GM21576 (cell line): ENCODE data around the gene ABCA4.

ENCODE experiments used
- ATAC-seq: cut with Tn5 transposase; IDR thresholded peaks from one replicate; pipeline ENCODE4 v1.9.1; 2021; ENCODE audit warnings: mild to moderate bottlenecking, moderate library complexity; ENCODE audit not compliant: unreplicated experiment

Gene ABCA4

DNA sequence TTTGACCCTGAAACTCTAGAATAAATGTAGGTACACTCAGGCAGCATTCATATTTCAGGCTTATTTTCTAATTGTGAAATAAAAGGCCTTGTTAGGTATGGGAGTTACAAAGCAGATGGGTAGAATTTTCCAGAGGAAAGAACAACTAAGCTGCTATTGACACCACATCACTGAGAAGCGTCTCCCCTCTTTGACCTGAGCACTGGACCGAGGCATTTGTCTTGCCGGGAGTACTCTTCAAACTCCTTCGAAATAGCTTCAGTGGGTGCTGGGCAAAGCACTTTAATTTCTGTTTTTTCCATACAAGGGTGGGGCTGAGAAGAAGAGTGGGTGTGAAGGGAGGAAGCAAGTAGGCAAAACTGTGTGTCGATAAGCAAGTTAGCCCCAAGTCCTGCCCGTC is 36.4 kb downstream of the ABCA4 start:
- no peak for ATAC-seq

DNA sequence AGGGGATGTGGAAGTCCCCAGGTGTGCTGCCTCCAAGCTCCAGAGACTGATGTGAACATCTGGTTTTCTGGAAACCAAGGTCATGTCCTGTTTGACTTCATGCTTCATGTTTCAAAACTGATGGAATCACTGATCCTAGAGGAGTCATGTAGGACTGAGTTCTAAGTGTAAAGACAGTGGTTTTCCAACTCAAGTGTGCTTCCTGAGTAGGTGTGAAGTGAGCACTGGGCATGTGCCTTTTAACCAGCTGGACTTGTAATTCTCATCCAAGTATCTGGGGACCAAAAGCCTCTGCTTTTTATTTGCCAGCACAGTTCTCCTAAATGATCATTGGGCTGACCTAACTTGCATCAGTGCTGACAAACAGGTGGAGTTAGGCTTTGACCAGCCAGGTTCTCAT is 36.9 kb downstream of the ABCA4 start:
- no peak for ATAC-seq

DNA sequence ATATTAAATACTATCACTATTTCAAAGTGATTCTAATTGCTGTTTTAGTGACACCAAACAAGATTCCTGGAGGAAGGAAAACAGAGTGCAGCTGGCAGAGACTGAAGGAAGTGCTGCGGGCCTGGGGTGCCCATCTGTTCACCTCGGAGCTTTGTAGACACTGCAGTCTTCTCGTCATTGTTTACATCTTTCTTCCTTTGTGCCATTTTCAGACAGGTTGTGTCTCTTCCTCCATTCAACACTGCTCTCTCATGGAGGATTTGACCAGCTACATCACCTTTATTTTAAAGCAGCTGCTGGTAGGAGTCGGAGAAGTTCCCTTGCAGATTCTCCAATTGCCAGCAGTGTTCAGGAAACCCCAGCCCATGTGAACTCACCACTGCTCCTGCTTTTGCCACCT is 37.3 kb downstream of the ABCA4 start:
- no peak for ATAC-seq

DNA sequence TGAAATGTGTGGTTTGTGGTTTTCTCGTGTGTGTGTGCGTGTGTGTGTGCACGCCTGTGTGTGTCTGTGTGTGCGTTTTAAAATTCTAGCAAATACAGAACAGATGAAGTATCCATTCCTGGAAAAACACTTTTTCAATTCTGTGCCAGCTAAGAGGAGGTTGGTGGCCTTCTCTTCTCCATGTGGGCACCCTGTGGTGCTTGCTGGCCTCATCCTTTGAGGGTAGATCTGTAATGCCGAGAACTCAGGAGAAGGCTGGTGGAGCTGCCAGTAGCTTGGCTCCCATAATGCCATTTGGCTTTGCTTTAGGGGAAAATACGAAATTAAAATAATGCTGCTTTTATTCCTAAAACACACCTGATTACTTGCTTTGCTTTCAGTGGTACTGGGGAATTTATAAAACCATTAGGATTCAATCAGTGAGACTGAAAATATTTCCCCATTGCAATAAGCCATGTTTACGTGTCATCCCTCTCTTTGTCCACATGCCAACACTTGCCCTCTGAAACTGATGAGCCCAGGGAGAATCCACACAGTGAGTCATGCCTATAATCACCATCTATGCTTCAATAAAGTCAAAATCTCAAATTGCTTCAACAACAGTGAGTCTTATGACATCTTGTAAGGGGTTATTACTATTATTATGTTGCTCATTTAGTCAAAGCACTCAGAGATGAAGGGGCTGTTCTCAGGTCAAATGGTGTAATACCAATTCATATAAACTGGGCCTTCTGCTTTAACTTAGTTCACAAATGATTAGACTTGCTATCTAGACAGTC is 39.2 kb downstream of the ABCA4 start:
- no peak for ATAC-seq

DNA sequence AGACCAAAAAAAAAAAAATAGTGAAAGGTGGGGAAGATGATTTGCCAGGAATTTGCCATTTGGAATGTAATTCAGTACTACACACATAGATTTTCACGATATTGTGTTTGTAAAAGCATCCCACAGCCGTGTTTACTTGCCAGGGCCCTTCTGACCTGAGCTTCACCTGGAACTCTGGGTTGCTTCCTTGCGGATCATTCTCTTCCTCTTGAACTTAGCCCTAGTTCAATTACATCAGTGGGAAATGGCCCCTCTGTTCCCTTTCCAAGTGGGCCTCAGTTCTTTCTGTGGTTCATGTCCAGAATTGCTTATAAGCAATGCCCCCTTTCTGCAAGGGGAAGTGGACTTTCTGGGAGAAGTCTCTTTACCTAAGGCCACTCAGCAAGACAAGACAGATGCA is 41.0 kb downstream of the ABCA4 start:
- ATAC-seq: no peak

DNA sequence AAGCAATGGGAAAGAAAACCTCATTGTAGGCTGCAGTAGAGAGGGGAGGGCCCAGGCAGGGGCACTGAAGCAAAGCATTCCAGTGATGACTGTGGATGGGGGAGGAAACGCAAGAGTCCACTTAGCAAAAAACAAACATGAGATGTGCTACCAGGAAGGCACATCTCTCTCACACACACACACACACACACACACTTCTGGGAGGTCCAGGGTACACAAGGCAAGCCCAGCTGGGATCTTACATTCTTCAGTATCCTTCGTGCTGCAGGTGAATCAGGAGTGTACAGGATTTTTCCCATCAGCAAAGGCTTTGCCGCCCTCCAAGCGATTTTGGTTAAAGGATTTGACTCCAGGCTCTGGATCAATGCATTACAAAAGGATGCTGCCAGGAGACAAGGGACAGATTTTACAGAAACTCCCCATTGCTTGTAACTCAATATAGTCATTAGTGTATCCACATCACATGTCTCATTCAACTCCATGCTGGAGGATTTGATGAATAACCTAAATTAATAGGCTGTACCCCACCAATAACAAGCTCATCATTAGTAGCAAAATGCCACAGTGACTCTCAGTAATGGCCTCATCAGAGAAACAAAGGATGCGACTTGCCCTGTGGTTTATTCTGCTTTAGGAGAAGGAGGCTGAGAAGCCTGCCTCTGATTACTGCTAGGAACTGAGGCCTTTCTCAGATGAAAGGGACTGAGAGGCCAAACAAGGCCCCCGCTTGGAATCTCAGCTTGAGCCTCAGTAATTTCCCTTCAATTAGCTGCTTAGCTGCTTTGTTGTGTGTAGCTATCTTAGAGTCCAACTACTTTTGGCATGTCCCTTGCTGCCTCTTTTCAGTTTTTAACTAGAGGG is 41.6 kb downstream of the ABCA4 start:
- no peak for ATAC-seq

DNA sequence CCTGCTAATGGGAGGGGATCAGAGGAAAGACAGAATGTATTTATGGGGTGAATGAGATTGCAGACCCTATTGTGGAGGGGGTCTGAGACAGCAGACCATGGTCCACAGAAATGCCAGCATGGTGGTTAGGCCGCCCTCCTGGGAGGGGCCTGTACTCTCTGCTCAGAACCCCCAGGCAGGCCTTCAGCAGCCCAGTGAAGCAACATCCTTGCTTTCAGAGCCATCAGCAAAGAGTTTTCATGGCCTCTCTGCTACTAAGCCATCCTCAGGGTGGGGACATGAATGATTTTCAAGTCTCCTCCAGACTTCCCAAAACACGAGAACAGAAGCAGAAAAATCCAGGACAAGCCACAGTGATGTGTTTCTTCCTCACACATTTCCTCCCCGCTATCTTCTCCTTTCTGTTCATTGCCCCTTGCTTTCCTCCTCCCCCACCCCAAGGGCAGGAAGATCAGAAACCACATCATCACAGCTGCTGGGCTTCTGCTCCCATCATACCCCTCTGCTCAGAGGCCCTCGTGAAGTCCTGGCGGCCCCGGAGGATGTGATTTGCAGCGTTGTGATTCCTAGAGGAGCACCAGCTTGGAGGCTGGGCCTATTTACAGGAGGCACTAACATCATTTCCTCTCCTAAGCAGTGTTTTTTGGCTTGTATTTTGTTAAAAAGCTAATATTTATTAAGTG is 48.0 kb downstream of the ABCA4 start:
- no peak for ATAC-seq

DNA sequence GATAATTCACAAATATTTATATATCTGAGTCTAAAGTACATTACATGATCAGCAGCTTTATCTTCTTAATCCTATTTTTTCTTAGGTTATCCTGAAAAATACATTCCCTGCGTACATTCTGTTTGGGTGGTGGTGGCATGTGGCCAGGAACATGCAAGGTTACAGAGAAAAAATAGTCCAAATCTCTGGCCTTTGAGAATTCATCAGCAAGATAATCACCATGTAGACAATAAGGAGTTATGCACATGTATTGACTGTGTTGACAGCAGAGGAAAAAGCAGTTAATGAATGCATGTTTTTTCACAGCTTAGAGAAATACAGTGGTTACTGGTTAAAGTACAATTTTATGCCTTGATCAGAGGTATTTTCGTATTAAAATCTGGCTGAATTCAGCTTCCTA is 49.0 kb downstream of the ABCA4 start:
- no peak for ATAC-seq

DNA sequence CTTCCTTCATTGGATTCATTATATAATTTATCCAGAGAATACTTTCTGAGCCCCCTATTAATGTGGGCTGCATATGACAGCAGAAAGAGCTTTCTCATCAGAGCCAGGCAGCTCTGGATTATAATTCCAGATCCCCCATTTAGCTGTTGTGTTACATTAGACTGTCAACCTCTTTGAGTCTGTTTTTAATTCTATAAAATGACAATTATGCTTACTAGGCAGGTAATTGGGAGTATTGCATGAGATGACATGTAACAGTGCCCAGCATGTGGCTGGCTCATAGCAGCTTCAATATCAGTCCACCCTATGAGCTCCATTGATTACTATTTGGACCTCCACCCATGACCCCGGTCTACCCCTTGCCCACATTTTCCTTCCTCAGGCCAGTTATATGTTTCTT is 49.6 kb downstream of the ABCA4 start:
- no peak for ATAC-seq

DNA sequence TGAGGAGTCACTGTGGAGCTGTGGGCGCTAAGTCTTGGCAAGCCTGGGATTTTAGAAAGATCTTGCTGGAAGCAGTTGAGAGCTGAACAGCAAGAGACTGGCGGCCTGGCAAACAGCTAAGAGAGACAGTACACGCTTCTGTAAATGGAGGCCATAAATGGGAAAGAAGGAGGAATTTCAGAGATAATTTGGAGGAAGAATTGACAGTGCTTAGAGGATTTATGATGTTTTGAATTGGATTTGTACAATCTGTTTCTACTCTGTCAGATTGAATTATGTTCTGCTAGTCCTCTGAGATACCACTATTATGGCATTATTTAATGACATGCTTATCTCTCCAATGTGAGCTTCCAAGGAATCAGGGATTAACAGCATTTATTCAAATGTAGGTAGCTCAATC is 50.1 kb downstream of the ABCA4 start:
- no peak for ATAC-seq

DNA sequence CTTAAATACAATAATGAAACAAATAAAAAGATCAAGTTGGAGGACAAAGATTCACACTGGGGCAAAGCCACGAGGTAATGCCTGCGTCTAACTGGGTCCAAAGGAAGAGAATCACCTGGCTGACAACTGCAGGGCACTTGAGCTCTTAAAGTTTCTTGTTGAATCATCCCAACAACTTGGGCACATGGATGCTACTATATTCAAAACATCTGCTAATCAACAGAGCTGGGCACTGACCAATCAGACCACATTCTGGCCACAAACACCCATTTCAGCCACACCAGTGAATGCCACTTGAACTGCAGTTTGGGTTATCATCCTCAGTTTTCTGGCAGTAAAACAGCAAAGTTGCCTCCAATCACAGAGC is 51.0 kb downstream of the ABCA4 start:
- no peak for ATAC-seq

DNA sequence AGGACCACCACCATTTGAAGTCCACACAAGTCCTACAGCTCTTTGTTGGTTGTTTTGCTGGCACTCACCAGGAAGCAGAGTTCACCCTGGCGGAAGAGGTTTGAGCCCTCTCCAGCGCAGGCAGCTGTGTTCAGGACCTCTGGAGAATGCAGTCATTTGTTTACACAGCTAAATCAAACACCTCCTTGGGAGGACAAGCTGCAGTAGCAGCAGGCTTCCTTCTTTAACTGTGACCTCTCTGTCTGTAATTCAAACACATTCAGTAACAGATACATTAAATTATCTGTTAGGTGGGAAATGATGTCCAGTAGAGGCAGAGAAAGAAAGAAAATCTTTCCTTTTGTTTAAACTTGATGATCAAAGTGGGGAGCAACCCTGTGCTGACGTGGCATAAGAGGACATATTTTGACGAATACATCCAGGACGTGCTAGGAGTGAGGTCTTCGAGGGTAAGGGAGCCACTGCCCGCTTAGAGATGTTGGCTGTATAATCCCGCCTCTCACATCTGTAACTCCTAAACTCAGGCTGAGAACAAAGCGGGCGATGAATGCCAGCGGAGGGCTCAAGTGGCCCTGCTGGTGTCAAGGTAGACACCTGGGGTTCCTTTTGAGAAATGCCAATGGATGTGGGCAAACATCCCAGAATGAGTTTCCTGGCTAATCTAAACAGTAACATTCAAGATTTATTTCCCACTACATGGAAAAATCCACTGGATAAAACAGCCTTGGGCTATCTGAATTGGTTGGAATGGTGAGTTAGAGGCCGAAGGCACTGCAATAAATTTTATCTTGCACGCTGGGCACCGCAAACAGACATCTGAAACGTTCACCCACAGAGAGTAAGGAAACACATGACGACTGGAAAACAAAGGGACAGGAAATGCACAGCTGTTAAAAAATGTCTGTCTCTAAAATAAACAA is 51.7 kb downstream of the ABCA4 start:
- ATAC-seq: no peak

DNA sequence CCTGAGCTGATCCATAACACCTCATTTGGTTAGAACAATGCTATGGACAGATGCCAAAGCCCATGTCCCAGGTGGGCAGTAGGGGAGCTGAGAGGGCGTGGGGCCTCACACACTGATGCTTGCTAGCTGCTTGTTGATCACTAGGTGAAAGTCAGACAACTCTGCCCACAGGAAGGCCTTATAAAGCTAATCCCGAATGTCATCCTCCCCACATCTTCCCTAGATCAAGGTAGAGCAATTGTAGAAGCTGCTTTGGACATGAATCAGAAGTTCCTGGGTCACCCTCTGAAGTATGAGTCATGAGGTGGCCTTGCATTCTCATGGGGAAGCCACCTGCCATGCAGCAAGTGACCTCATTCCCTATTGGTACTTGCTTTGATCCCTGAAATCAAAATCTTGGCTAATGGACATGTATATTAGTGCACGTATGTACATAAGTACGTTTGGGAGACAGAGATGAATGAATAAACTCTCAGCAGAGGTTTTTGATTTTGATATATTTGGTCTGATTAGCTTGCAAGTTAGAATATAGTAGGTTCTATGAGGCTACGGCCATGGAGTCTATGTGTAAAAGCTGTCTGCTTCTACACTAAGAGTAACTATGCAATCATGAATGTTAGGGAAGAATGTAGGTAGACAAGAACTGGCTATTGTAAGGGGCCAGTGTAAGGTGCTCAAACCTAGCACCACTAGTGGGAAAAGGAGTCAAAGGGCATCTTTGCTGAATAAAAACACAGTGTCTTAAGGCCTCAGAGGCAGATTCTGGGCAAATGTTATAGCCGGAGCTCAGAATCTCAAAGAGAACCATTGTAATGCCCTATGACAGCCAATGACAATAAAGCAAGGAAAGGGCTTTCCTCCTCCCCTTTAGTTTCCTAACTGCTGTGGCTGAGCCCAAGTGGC is 52.6 kb downstream of the ABCA4 start:
- no peak for ATAC-seq

DNA sequence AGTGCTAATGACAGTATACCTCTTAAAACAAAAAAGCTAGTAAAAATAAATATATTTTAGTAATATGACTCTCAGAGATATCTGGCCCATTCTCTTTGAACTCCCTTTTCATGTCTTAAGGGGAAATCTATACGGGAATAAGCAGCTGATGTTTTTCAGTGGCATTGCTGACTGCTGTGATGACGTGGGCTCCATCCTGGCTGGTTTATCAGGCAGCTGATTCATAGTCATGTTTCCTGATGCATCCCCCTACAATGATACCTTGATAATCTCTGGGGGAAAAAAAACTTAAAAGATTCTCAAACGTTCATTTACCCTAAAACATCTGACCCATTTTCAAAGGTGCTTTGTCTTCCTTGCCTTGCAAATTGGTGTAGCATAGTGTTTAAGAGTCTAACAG is 53.8 kb downstream of the ABCA4 start:
- no peak for ATAC-seq

DNA sequence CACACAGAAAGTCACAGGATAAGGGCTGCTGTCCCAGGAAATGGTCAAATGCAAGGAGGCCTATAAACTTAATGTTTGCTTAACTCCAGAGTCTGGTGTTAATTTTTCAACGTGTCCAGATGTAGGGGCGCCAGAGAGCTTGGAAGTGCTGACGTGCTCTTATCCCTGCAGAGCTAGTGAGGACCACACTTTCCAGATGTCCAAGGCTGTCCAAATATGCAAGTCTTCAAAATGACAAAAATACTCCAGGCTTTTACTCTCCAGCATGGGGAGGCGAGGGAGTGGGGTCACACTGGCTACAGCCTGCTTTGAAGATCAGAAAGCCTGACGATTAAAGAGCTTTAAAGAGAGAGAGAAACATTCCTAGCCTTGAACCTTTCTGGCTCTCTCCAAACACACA is 57.6 kb downstream of the ABCA4 start:
- no peak for ATAC-seq

DNA sequence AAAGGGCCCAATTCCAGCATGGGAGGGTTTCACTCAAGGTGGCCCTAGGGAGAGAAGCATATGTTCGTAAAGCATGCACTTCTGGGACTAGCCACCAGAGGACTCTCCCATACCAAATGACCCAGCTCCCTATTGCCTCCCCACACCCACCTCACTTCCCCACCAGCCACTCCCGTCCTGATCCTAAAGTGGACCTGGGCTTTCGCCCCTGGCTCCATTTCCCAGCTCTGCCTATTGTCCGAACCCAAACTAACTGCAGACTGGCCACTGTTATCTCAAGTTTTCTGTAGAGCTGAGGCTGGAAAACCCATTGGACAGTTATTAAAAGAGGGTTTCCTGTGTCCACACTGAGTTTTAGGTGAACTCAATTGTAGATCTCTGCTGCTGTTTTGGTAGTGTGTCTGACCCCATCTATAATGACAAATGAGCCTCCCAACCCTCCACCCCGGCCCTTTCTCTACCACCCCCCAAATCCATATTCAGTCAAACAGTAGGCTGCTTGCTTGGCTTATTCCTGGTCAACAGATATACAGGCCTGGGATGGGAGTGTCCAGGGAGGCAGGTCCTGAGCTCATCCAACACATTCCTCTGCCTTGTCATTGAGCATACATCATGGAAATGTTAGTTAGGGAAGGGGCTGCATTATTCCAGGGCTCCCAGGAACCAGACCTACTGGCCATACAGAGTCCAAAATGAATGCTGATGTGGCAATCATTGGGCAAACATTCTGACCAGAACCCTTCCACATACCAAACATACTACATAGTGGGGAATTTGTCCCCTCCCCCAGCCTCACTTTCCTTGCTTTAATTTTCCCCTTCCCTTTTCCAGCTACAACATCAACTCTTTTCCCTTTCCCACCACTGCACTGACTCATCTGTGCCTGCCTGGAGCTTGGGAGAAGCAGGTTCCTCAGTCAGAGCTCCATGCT is 59.2 kb downstream of the ABCA4 start:
- peak; percentile 76 for ATAC-seq

DNA sequence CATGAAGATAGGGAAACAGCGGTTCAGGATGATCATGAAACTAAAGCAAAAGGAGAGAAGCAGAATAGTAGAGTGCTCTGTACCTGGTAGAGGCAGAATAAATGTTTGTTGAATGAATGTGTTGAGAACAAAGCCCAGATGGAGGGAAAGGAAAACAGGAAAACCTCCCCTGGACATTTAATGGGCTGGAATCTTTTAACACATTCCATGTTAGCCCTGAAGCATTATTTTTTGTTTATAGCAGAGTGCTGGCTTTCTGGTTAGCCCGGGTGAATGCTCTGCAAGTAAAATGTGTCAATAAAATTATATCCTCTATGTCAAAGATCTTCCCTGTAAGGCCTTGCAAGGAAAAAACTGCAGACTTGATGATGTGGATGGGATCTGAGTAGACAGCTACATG is 60.2 kb downstream of the ABCA4 start:
- ATAC-seq: no peak

DNA sequence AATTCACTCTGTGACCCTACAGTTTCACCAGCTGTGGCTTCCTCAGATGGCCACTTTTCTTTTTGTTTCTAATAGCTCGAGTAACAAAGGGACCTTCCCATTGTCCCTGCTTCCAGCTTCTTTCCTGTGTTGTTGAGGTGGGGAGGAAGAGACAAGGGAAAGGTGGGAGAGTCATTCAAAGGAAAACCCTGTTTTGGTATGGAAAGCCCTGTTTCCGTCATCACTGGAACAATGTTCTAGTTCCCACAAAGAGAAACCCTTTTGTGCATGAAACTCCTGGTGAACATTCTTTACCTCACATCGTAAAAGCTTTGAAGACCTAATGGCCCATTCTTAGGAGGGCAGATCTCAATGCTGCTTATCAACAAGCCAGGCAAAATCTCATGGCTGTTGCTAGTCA is 62.2 kb downstream of the ABCA4 start:
- no peak for ATAC-seq

DNA sequence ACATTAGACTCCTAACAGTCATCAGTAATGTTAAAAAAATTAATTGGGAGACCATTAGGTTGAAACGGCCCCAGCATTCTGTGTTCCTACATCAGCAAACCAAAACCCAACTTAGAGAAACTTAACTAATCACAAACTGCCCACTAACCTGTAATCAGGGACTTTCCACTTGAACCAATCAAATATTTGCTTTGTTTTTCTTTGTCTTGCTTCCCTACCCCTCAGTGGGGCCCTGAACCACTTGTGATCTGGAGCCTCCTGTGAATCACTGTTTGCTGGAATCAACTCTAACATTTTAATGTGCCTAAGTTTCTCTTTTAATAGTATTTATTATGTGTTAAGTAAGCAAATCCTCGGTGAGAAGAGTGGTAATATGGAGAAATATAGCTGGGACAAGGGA is 64.0 kb downstream of the ABCA4 start:
- ATAC-seq: no peak
